HG03039 (cell line): ENCODE results near the gene CAPN13.
"Not testable (repeated sequence)": the region's sequence is repeated elsewhere in the genome, so short reads cannot be mapped to it uniquely, and the experiment has no call there.

Experiments used
- ATAC-seq: cut with Tn5 transposase; IDR thresholded peaks from one replicate; pipeline ENCODE4 v1.9.1; 2021; ENCODE audit warnings: mild to moderate bottlenecking, moderate library complexity; ENCODE audit not compliant: unreplicated experiment

The CAPN13 gene

DNA sequence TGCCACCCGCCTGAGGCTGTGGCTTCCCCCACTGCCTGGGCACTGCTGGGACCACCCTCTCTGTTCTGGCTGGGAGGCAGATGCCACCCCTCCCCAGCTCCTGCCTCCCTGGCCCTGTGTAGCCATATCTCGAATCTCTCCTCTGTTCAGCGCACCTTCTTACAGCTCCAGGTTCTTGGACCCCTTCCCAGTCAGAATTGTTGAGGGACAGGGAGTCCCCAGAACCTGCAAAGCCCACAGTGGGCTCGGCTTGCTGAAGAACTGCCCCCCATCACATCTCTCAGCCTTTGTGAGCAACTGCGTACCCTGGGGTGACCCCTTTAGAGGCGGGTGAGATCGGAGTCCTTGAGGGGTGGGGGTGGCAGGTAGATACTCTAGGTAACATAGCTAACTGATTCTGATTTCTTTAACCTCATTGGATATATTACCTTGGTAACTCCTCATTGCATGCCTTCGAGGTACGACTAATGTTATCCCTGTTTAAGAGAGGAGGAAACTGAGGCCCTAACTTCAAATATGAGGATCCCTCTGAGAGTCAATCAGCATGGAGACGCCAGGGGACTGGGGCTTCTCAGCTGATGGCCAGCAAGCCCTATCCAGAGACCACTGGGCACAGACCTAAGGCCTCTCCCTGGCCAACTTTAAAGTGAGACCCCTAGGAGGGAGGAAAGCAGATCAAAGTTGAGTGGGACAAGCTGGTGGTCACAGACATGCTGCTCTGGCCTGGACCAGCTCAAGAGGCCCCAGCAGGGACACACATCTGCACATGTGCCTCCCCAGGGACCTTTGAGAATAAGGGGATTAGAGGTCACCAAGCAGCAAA, 101.3 kb downstream of the CAPN13 start:
- ATAC-seq = no peak

GRCh38 chr2:30705056-30705455, 102.2 kb downstream of the CAPN13 start:
- ATAC-seq = no peak

DNA sequence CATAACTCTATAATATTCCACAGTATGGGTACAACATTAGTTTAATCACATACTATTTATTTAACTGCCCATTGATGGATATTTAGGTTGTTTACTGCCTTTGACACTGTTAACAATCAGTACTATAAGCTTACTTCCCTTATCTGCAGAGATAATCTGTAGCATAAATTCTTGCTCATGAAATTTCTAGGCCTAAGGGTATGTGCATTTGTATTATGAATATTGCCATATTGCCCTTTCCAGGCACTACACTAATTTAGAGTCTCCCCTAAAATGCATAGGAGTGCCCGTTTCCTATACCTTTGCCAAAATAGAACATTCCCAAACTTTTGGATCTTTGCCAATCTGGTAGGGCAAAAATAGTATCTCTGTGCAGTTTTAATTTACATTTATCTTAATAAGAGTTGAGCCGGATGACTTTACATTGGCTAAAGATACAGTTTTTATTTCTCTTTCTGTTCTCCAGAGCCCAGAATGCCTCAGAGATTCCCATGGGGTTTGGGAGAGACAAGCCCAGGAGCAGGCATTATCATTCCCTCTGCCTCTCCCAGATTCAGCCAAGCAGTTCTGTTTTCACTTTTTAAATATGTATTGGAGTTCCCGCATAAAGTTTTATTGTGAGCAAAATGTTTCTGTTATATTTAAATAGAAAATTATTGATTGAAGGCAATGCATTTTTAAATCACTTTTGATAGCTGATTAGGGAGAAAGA, 102.8 kb downstream of the CAPN13 start:
- no peak for ATAC-seq

- ATAC-seq = no peak
These were observed 104.6 kb downstream of the CAPN13 start for GRCh38 chr2:30702694-30703093.

DNA sequence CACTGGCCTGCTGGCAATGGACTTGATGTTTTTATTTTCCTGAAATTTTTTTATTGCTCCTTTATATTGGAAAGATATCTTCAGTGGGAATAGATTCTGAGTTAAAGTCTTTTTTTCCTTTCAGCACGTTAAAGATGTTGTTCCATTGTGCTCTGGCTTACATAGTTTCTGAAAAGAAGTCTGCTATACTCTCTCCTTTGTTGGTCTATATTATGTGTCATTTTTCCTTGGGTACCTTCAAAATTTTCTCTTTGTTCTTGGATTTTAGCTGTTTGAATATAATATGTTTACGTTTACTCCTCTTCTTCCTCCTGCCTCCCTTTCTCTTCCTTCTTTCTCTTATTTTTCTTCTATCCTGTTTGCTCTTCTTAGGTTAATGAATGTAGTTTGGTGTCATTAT, 105.5 kb downstream of the CAPN13 start:
- no peak for ATAC-seq

DNA sequence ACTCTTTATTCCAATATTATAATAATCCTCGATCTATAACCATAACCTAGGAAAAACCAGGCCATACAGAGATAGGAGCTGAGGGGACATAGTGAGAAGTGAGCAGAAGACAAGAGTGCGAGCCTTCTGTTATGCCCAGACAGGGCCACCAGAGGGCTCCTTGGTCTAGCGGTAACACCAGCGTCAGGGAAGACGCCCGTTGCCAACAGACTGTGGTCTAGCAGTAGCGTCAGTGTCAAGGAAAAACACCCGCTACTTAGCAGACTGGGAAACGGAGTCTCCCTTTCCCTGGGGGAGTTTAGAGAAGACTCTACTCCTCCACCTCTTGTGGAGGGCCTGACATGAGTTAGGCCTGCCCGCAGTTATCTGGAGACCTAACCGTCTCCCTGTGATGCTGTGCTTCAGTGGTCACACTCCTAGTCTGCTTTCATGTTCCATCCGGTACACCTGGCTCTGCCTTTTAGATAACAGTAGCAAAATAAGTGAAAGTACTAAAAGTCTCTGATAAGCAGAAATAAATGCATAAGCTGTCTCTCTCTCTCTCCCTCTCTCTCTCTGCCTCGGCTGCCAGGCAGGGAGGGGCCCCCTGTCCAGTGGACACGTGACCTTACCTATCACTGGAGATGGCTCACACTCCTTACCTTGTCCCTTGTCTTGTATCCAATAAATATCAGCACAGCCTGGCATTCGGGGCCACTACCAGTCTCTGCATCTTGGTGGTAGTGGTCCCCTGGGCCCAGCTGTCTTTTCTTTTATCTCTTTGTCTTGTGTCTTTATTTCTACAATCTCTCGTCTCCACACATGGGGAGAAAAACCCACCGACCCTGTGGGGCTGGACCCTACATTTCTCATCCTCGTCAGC, 109.8 kb downstream of the CAPN13 start:
- ATAC-seq = not testable (repeated sequence)

- no peak for ATAC-seq
These were observed 111.5 kb downstream of the CAPN13 start for GRCh38 chr2:30695749-30696148.

GRCh38 chr2:30694286-30695055, 112.8 kb downstream of the CAPN13 start:
- no peak for ATAC-seq

DNA sequence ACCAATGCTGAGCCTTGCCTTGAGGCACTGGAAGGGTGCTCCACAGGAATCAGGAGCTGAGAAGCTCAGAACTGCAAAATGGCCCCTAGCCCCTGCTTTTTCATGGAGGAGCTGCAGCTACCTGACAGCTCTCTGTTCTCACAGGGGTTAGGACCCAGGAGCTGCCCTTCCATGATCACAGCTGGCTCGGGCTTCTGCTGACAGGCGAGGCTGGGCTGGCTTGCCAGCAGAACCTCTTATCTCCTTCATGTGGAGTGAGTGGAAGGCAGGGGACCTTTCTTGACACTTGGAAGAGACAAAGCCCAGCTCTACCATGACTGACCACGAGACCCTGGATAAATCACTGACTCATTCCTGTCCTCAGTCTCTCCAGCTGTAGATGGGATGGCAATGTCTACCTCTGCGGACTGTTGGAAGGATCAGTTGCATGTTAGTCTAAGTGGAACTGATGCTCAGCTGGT, 113.4 kb downstream of the CAPN13 start:
- no peak for ATAC-seq

GRCh38 chr2:30692829-30693275, 114.4 kb downstream of the CAPN13 start:
- ATAC-seq = no peak

GRCh38 chr2:30691948-30692828, 115.1 kb downstream of the CAPN13 start:
- ATAC-seq = no peak

DNA sequence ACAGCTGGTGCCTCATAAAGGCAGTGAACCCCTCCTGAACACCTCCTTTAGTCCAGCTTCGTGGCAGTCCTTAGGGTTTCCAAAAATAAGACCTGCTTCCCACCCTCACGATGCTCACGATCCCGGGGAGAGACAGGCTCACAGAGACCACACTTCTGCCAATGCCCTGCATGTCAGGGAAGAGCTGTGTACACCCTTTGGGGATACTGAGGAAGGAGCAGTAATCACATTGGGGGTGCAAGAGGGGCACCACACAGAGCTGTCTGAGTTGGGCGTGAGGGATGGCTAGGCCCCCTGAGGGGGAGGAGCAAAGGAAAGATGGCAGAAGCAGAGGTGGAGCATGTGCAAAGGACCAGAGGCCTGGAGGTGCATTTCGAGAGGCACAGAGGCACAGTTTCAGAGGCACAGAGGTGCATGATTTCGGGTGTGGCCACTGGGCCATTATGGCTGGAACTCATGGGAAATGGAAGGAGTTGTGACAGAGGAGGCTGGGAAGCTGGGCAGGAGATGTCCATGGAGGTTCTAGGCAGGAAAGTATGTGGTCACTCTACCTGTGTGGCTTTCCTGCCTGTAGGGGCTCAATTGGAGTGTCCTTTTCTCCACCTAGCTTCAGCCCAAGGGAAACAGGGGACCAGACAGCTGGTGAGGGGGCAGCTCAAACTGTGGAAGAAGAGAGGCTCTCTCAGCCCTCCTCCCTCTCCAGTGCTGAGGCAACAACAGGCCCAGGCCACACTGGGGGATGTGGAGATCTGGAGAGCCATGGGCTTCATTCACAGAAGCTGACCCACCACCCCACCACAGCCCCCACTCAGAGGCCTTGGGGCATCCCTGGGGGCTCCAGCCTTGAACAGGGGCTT, 115.9 kb downstream of the CAPN13 start:
- ATAC-seq = no peak

DNA sequence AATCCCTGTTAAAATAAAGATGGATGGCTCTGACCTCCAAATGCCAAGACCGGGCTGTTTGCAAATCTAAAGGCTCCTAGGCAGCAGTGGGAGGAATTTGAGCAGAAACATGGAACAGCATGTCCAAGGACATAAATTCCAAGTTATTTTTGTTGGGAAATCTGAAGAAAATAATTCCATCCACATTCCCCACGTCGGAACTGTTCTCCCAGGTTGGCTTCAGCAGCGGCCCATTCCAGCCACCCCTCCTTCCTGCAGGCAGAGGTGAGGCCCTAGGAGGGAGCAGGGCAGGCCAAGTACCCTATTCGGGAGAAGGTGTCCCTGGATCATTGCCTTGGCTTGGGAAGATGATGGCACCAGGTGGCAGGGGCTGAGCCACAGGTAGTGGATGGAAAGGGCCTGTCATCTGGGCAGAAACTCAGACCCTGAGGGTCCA, 117.1 kb downstream of the CAPN13 start:
- ATAC-seq = no peak

GRCh38 chr2:30689496-30690125, 117.6 kb downstream of the CAPN13 start:
- no peak for ATAC-seq

DNA sequence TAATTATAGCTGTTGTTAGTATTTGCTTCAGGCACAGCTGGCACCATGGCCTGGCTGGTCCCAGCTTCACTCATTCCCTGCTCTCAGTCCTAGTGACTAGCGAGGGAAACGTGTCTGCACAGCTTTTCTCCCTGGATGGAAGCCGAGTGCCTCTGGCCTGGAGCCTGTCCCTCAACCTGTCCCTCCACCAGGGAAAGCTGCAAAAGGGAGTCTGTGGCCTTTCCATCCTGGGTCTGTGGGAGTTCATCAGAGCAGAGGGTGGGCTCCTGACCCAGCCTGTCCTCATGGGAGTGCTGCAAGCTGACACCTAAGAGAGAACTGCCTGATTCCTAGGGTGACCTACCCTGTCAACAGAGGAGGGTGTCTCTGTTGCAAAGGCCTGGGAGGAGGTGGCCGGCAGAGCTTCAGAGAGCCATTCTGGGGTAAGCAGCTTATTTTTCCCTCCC, 118.3 kb downstream of the CAPN13 start:
- ATAC-seq = no peak

GRCh38 chr2:30686669-30687068, 120.6 kb downstream of the CAPN13 start:
- ATAC-seq = no peak

- ATAC-seq = no peak
These were observed 121.2 kb downstream of the CAPN13 start for GRCh38 chr2:30686000-30686399.

GRCh38 chr2:30684996-30685395, 122.2 kb downstream of the CAPN13 start:
- ATAC-seq = no peak
